OCI-LY7 (cell line): ENCODE results near the gene SLC25A33. TPM values are rescaled to one million over a fixed set of nuclear protein-coding genes. Genes with fewer than 3 reads are reported as not detected.

ENCODE experiments used
- BruUV-seq: library from RNA; stranded (reverse); fragments of 400-500 nt; replicated peaks from 2 replicates; lab custom pipeline; 2021; lab: Mats Ljungman, UMichigan
- CTCF ChIA-PET: fragments of 300-600 bp; sonication (Branson Sonifier 250); formaldehyde crosslinking; loops from one replicate; lab custom pipeline; 2022; ENCODE audit warnings: antibody characterized with exemption; ENCODE audit not compliant: unreplicated experiment; lab: Charles Lee
- POLR2A ChIA-PET: fragments of 300-600 bp; sonication (Branson Sonifier 250); formaldehyde crosslinking; loops from one replicate; lab custom pipeline; 2022; ENCODE audit warnings: antibody characterized with exemption; lab: Charles Lee
- DNase-seq: peaks from one replicate; pipeline ENCODE4 v3.0.0-alpha.2; 2015; ENCODE audit warnings: low spot score
- H2AFZ ChIP-seq: fragments of 200-600 bp; sonication (generic), shearing (Covaris generic); 2 replicates; pipeline ENCODE4 v1.6.1; 2014; ENCODE audit warnings: mild to moderate bottlenecking, antibody characterized with exemption, low read length, moderate library complexity
- H3K27ac ChIP-seq: fragments of 200-600 bp; sonication (generic); 2 replicates; pipeline ENCODE4 v1.5.1; 2014; ENCODE audit warnings: mixed run types, low read depth, mild to moderate bottlenecking, moderate library complexity, low read length, inconsistent platforms; ENCODE audit not compliant: poor library complexity, severe bottlenecking
- H3K36me3 ChIP-seq: fragments of 200-600 bp; sonication (generic); 2 replicates; pipeline ENCODE4 v1.6.1; 2014; ENCODE audit warnings: mild to moderate bottlenecking, antibody characterized with exemption, low read length, moderate library complexity, mixed read lengths; ENCODE audit not compliant: insufficient read depth
- H3K4me1 ChIP-seq: fragments of 200-600 bp; sonication (generic); 2 replicates; pipeline ENCODE4 v1.5.1; 2014; ENCODE audit warnings: mild to moderate bottlenecking, low read length; ENCODE audit not compliant: insufficient read depth, poor library complexity, severe bottlenecking
- H3K4me2 ChIP-seq: fragments of 200-600 bp; sonication (generic); 2 replicates; pipeline ENCODE4 v1.6.1; 2014; ENCODE audit warnings: mild to moderate bottlenecking, low read length
- H3K4me3 ChIP-seq: fragments of 200-600 bp; sonication (generic); 2 replicates; pipeline ENCODE4 v1.5.1; 2014; ENCODE audit warnings: mild to moderate bottlenecking, low read depth, low read length; ENCODE audit not compliant: poor library complexity, severe bottlenecking
- H3K79me2 ChIP-seq: fragments of 200-600 bp; sonication (generic); 2 replicates; pipeline ENCODE4 v1.6.1; 2016; ENCODE audit warnings: low read depth, mild to moderate bottlenecking, low read length, moderate library complexity, mixed read lengths; ENCODE audit not compliant: insufficient read depth
- H3K9me2 ChIP-seq: fragments of 200-600 bp; sonication (generic); 2 replicates; pipeline ENCODE4 v1.6.1; 2016; ENCODE audit warnings: mild to moderate bottlenecking, low read length, mixed read lengths; ENCODE audit not compliant: insufficient read depth
- H3K9me3 ChIP-seq: fragments of 200-600 bp; sonication (generic); 2 replicates; pipeline ENCODE4 v1.6.1; 2014; ENCODE audit warnings: mild to moderate bottlenecking, mixed run types, low read length, mixed read lengths
- H4K20me1 ChIP-seq: fragments of 200-600 bp; sonication (generic); 2 replicates; pipeline ENCODE4 v1.6.1; 2014; ENCODE audit warnings: mild to moderate bottlenecking, antibody characterized with exemption, low read length, moderate library complexity, mixed read lengths; ENCODE audit not compliant: insufficient read depth
- EZH2phosphoT487 ChIP-seq: fragments of 200-600 bp; sonication (generic); IDR thresholded peaks from 2 replicates; pipeline ENCODE4 v1.6.1; 2018; ENCODE audit warnings: low read depth, borderline replicate concordance, mild to moderate bottlenecking, mixed run types, antibody characterized with exemption, low read length, moderate library complexity, mixed read lengths
- intact Hi-C: fragments of 100-400 bp; cut with micrococcal nuclease; formaldehyde crosslinking; loops from one replicate; pipeline ENCODE4 v1.10.0; 2022; ENCODE audit not compliant: unreplicated experiment
- total RNA-seq, 2 experiments: library from RNA; depleted of rRNA in 1 of 2; stranded (reverse); fragments of >200 nt in 1 of 2; shearing (Covaris generic) in 1 of 2; gene quantifications; 2 replicates each; pipeline ENCODE4 v1.2.3, GENCODE V29; 2014 to 2022
- TF ChIP-seq, protein P1 (sequence below): fragments of 200-600 bp; sonication (generic); conservative IDR thresholded peaks from 2 replicates; pipeline ENCODE4 v1.5.1; 2014; ENCODE audit warnings: mild to moderate bottlenecking, antibody characterized with exemption, low read length, moderate library complexity, mixed read lengths

The SLC25A33 gene
- total RNA-seq, 2 experiments from 2014 or later, result 15.1 to 16.5 TPM

DNA sequence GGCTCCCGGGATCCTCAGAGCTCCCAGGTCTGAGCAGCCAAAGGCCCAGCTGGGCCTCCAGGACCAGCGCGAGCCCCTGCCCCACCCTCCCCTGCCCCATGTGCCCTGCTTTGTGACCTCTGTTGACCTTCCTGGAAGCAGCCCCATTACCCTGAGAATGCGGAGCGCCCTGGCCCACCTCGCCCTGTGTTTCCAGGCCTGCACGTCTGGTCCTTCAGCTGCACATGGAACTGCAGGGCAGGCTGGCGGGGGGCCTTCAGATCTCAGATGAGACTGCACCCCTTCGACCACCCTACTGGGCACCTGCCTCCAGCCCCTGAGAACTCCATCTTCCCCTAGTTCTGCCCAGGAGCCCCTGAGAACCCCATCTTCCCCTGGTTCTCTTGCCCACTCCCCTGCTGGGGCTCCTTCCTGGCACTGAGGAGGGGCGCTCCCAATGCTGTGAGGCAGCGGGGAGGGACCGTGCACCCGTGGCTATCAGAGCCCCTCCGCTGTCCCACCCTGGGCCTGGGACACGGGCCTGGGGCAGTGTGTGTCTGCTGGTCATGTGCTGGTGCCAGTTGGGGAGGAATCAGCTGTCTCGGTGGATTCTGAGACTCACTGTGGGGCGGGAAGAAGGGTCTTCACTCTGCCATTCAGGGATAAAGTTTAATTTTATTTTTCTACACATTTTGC is 74.5 kb downstream of the SLC25A33 start:
- Histone ChIP-seq H2AFZ (no peak overlapping the region), H4K20me1 (no peaks in the 10 kb centered on the region), H3K79me2 (no peaks in the 10 kb centered on the region), H3K9me3 (no peaks in the 10 kb centered on the region), H3K4me2 (no peak overlapping the region), H3K4me3 (no peak overlapping the region), H3K27ac (no peak overlapping the region), H3K9me2 (no peaks in the 10 kb centered on the region), H3K4me1 (no peaks in the 10 kb centered on the region), H3K36me3 (peaks cover 26% of the 10 kb centered on the region; the same call in 1 of the 2 replicates)
- DNase-seq, result no peak
- POLR2A ChIA-PET, result no interaction called here
- intact Hi-C loops, result no loop called here
- BruUV-seq, result no TSS peak
- TF ChIP-seq, protein P1, sequence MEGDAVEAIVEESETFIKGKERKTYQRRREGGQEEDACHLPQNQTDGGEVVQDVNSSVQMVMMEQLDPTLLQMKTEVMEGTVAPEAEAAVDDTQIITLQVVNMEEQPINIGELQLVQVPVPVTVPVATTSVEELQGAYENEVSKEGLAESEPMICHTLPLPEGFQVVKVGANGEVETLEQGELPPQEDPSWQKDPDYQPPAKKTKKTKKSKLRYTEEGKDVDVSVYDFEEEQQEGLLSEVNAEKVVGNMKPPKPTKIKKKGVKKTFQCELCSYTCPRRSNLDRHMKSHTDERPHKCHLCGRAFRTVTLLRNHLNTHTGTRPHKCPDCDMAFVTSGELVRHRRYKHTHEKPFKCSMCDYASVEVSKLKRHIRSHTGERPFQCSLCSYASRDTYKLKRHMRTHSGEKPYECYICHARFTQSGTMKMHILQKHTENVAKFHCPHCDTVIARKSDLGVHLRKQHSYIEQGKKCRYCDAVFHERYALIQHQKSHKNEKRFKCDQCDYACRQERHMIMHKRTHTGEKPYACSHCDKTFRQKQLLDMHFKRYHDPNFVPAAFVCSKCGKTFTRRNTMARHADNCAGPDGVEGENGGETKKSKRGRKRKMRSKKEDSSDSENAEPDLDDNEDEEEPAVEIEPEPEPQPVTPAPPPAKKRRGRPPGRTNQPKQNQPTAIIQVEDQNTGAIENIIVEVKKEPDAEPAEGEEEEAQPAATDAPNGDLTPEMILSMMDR, result no peak
- no peak for TF ChIP-seq EZH2phosphoT487
- CTCF ChIA-PET, result no interaction called here

DNA sequence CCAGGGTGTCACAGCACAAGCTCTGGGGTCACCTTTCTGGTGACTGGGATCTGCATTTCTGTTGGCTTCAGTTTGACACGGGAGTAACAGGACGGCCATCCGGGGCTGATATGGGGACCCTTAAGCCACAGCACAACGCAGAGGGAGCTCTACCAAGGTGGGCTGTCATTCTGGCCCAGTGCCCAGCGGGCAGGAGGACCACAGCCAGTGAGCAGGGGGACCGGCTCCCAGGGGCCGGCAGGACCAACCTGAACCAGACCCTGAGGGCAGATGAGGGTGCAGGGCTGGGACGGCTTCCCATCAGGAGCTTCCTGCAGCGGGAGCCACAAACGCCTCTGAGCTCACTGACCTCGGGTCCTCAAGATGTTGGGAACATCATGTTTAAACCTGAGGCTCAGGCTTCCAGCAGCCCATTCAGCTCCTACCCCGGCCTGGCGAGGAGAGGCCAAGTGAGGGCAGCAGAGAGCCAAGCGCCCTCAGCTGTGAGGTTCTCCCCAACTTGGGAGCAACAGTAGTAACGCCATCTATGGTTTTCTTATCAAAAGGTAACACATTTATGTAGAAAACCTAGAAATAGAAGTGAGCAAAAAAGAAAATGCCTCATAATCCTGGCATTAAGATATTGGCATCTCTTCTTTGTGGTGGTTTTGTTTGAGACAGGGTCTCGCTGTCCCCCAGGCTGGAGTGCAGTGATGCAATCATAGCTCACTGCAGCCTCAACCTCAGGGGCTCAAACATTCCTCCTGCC is 76.2 kb downstream of the SLC25A33 start:
- no TSS peak for BruUV-seq
- TF ChIP-seq EZH2phosphoT487, result no peak
- TF ChIP-seq, protein P1, result peak; percentile 89
- Histone ChIP-seq H3K9me2 (no peaks in the 10 kb centered on the region), H3K4me1 (no peaks in the 10 kb centered on the region), H3K4me3 (no peak overlapping the region), H3K9me3 (no peaks in the 10 kb centered on the region), H2AFZ (no peak overlapping the region), H3K79me2 (no peaks in the 10 kb centered on the region), H3K36me3 (peaks cover 20% of the 10 kb centered on the region; the same call in 1 of the 2 replicates), H4K20me1 (no peaks in the 10 kb centered on the region), H3K27ac (no peak overlapping the region), H3K4me2 (no peak overlapping the region)
- CTCF ChIA-PET, result interaction anchor here (0.6 to 1.1 kb wide), 3 partner anchors 26 to 170 kb away, joined by 3 to 4 read pairs (median 3); no protein-coding TSS in a partner anchor
- intact Hi-C loops, result no loop called here
- peak; percentile 70 for DNase-seq
- POLR2A ChIA-PET, result interaction anchor here (0.6 to 1.4 kb wide), 4 partner anchors 9 to 61 kb away, joined by 3 to 5 read pairs (median 4); no protein-coding TSS in a partner anchor
